ENCODE measurements around the gene CEP128.

GRCh38 chr14:80608563-80608962, 333.0 kb downstream of the CEP128 start:
- TF ChIP-seq POLR2A (IDR thresholded peaks at IDR 0.05) (no peak), EP300 (IDR thresholded peaks at IDR 0.05; ENCODE audit: low read depth) (no peak), CTCF (IDR thresholded peaks at IDR 0.05) (no peak)

Measured in transverse colon (tissue), 3 donors.